T-helper 1 cell treated with Interleukin-12 subunit alpha and Interleukin-12 subunit beta and Interleukin-4 antibody, amounts not matched to agents 30 ng/mL and 1 ng/mL, for 36 hours (primary cell): ENCODE data around the gene SLC22A23. TPM values are rescaled to one million over a fixed set of nuclear protein-coding genes. Genes with fewer than 3 reads are reported as not detected.

Source experiments
- intact Hi-C: fragments of 100-400 bp; cut with micrococcal nuclease; formaldehyde crosslinking; loops from one replicate; pipeline ENCODE4 v1.15.1; 2024
- total RNA-seq: library from RNA; stranded (reverse); gene quantifications from 2 replicates; pipeline ENCODE4 v1.2.3, GENCODE V29; 2022

The SLC22A23 gene
- total RNA-seq, 1 donor from 2014 or later = 0.42 TPM

DNA sequence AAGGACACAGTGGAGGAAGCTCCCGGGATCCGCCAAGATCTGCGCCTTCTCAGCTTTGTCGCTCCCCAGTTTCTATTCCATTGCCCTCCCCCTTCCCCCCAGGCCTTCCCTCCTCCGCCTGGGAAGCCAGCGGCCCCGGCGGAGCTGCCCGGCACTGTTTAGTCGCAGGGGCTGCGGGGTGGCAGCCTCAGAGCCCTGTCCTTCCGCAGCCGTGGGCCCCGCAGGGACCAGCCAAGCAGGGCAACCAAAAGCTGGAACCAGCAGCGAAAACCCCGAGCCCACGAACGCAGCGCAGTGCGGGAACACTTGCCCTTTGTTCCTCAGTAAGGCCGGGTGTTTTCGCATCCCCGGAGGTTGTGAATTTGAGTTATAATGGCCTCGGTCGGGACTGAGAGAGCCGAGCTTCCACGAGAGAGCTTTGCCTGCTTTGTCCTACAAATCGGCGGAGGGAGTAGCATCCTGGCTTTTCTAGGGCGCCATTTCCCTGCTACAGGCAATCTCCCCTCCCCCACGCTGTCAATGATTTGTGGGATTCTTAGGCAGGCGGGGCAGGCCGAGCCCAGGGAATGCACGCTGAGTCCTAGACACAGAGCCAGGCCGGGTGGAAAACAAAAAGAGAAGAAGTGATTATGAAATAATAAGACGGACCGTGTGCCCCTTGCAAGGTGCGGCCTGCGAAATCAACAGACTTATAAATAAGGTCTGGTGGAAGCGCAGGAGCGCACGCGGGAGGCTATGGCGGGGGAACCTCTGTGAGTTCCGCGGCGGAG is 225.4 kb downstream of the SLC22A23 start:
- intact Hi-C loops = loop anchor here (2.0 kb wide), 1 partner anchor 1619 kb away; no protein-coding TSS in a partner anchor

DNA sequence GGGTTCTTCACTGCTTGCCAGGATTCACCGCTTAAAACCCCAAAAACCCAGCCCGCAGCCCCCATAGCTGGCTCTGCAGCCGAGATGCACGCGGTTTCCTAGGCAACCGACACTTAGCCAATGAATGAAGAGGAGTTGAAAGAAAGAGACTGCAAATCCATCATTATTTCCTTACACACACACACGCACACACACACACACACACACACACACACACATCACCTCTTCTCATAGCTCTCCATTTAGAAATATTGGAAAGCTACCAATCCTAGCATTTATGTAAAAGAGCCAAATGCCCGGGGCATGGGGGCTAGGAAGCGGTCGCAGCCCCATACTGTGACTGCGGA is 226.0 kb downstream of the SLC22A23 start:
- intact Hi-C loops = loop anchor here (1.0 to 2.0 kb wide), 2 partner anchors 68 to 1618 kb away; no protein-coding TSS in a partner anchor

DNA sequence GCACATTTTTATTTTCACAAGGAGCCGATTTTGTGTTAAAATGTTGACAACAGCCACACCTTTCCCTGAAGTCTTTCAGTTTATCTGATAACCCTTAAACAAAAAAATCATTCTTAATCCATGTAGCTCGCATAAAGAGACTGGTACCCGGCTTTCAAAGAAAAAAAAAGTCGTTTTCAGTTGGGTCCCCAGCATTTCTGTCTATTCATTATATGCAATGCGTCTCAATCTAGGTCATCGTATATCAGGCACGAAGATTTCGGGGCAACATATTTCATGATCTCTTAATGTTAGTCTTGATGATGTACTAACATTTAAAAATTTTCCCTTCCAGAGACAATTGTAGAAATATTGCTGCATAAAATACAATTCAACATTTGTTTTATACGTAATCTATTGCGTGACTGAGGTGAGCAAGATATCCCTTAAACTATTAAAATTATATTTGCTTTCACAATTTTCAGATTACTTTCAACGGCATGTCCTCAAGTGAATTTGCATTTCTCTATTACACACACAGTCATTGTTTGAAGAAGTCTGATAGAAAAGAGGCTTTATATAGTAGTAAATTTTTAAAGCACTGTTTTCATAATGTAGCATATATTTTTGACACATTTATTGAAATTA is 226.5 kb downstream of the SLC22A23 start:
- intact Hi-C loops = loop anchor here (1.0 to 2.0 kb wide), 2 partner anchors 67 to 1618 kb away; no protein-coding TSS in a partner anchor

DNA sequence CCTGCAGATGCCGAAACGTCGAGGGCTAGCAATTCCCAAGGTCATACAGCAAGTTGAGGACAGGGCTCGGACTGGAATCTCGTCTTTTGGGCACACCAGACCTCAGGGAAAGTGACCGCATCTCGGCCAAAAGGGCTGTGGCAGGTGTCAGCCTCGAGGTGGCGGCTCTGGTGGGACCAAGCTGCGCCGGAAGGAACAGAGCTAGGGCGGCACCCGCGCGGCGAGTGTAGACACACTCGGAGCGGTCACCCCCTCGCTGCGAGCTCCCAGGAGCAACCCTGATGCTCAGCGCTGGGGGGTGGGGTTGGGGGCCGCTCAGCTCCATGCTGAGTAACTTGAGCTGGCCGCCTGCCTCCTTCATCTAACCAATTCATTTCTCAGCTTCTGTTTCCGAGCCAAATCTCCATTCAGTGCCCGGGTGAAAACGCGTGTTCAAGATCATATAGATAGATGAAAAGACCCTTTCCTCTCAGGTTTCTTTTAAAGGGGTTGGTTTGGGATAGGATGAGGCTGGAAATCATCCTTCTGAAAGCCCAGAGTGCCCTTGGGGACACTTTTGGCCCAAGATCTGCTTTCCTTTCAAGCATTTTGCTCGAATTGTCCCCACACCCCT is 227.2 kb downstream of the SLC22A23 start:
- intact Hi-C loops = loop anchor here (1.0 to 2.0 kb wide), 2 partner anchors 66 to 1617 kb away; no protein-coding TSS in a partner anchor

DNA sequence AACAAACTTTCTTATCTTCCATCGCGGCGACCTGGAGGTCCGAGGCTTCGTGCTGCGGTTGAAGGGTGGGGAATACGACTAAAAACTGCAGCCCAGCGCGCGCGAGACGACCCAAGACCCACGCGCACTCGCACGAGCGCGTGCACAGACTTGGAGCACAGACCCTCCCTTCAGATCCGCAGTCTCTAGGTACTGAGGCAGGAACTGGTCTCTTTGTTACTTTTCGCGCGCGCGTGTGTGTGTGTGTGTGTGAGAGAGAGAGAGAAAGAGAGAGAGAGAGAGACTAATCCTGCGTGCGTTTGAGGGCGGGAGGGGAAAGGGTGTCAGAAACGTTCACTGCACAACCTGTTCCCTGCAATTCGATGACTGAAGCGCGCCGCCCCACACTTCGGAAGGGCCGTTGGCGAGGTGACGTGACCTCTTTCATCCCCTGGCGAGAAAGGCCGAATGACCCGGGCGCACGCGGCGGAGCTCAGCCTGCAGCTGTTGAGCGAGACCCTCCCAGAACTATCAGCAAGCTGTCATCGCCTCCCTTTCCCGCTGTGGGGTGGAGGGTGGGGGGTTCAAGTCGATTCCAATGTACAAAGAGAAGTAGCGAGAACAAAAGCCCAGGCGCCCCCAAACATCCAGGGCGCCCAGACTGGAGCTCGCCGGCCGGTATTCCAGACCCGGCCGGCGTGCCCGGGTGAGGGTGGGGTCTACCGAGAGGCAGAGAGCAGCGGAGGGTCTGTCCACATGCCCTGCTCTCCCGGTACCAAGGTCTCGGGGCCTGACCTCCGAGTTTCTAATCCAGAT is 227.9 kb downstream of the SLC22A23 start:
- intact Hi-C loops = no loop called here

DNA sequence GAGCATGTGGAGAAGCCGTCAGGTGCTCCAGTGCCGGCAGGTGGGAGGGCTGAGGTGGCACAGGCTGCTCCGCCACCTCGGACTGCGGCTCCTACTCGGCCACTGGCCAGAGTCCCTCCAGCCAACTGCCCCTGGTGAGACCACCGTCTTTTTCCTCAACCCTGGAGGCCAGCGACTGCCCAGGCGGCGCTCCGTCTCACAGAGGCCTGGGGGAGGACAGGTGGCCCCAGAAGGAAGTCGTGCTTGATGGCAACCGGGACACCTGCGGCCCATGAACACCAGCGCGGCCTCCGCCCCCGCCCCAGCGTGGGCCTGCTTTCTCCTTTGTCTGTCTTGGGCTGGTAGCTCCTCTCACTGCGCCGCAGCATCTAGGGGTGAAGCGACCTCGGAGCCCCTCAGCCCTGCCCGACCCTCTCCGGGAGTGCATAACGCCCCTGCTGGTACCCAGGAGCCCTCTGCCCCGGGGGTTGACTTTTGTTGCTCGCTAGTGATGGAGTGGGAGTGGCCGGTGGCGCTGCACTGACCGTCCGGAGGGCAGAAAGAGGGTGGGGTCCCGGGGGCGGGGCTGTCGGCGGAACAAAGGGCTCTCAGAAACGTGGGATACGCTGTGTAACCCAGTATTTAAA is 228.7 kb downstream of the SLC22A23 start:
- intact Hi-C loops = no loop called here

DNA sequence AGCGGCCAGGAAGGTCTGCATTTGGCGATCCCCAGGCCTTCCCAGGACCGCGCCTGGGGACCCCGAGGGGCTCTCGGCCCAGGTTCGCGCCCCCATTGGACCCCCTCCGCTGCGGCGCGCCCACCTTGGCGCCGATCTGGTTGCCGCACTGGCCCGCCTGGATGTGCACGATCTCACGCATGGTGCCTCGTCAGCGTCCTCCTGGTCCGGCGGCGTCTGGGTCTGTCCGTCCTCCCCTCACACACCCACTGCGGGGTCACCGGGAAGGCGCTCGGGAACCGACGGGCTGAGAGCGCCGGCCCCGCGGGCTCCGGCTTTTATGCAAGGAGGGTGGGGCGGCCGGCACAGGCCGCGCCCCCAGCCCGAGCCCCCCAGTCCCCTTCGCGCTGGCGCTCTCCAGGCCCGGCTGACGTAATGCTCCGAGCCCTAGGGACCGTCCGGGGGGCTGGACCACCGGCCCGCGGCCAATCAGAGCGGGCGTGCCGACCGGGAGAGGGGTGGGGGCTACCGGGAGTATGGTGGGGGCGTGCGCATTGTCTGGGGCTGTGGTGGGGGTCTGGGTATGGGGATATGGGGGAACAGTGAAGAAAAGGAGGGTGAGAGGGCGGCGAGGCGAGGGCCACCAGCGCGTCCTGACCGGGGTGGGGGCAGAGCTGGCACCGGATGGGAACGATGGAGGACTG is 229.3 kb downstream of the SLC22A23 start, which contains the start of gene TUBB2B:
TUBB2B (minus strand) TSS at position 291 of the 683 bp plus-strand sequence; CDS start at position 181, 110 bp downstream.
- intact Hi-C loops = no loop called here

DNA sequence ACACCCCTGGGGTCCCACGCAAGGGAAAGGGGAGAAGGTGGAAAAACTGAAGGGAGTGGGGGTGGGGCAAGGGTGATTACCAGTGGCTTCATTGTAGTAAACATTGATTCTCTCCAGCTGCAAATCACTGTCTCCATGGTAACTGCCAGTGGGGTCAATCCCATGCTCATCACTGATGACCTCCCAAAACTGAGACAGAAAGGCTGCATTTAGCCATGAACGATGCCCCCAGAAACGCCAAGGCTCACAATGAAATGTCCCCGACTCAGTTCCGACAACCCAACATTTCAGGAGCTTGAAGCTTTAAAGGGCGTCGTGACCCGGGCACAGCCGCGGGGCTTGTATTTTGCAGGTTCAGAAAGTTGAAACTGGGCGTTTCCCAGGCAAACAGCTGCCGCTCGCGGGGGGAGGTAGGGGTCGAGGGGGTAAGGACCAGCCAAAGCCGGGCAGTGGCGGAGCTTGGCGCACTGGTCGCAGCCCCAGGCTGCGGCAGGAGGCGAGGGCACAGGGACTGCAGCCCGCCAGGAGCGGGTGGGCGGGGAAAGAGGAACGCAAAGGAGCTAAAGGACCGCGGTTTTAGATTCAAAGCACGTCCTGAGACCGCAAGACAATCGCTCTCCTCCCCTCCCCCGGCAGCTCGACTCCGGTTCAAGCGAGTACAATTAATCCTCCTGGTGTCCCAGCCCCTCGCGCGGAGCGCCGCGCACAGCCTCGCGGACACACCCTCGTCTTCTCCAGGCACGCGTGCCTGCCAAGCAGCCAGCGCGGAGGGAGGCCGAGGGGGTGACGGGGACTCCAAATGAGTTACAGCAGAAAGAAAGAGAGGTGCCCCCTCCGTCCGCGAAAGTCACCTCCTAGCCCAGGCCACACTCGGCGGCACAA is 230.1 kb downstream of the SLC22A23 start:
- intact Hi-C loops = no loop called here

DNA sequence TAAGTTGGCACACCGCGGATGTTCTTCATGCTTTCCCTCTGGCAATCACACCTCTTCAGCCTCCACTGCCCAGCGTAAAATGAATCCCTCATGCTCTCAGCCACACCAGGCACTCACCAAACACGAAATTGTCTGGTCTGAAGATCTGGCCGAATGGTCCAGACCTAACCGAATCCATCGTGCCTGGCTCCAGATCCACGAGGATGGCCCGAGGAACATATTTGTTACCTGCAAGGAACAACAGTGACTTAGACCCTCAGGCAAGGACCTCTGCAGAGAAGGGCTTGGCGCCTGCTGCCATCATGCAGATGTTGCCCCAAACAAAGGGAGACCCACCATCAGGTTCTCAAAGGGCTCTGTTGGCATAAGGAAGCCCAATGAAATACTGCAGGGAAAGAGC is 230.8 kb downstream of the SLC22A23 start:
- intact Hi-C loops = no loop called here

DNA sequence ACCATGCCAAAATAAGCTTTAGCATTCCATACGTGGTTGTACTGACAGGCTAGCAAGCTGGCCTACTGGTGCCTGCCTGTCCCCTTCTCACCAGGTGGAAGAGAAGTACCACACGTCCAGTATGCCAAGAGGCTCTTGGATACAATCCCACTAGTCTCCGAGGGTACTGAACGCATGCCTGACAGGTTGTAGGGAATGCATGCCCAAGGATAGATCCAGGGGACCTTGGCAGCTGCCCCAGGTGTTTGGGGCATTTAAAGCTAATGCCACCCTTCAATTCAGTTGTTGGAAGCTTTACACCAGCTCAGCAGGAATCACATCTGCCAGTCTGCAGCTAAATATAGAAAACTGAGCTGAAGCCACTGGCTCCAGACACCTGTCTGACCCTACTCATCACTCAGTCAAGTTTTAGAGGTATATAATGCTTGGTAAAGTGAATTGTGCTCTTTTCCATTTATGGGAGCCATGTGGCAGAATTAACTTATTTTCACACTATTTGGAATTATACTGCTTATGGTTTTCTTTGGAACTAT is 234.3 kb downstream of the SLC22A23 start:
- intact Hi-C loops = no loop called here

DNA sequence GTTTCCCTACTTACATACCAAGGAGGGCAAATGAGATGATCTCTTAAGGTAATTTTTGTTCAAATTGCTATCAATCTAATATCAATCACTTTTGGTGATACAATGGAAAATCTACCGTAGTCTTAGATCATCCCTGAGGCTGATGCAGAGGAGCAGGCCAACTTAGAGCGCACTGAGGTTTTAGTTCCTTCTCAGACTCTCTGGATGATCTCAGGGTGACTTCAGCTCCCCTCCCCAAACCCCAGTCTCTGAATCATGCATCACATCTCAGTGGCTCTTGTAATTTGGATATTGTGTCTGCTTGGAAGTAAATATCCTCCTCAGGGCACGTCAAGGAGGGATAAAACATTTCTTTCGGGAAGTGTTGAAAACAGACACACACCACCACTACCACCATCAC is 235.3 kb downstream of the SLC22A23 start:
- intact Hi-C loops = no loop called here

DNA sequence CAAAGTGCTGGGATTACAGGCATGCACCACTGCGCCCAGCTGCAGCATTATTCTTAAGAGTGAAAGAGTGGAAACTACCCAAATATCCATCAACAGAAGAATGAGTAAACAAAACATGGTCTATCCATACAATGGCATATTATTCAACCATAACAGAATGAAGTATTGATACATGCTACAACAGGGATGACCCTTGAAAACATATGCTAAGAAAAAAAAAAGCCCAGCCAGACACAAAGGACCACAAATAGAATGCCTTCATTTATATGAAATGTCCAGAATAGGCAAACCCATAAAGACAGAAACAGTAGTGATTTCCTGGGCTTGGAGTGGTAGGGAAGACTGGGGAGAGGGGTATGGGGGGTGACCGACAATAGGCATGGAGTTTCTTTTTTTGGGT is 236.5 kb downstream of the SLC22A23 start:
- intact Hi-C loops = no loop called here

Other genes with a start within 250 kb of the SLC22A23 start
- 0.12 TPM in 1 of 2 replicates, not detected in the other for gene TUBB2B, start 229.4 kb downstream of the SLC22A23 start, total RNA-seq
- gene PSMG4, start 198.1 kb downstream of the SLC22A23 start, total RNA-seq = 24.0 and 24.5 TPM in 2 replicates